OCI-LY1 (cell line): ENCODE results near the gene EPB41L1.

ENCODE experiments used
- H2AFZ ChIP-seq: fragments of 200-600 bp; sonication (generic), shearing (Covaris generic); 2 replicates; pipeline ENCODE4 v1.6.0; 2014; ENCODE audit warnings: antibody characterized with exemption, mild to moderate bottlenecking, low read length
- H3F3A ChIP-seq: fragments of 200-600 bp; sonication (generic), shearing (Covaris generic); 2 replicates; pipeline ENCODE4 v1.6.0; 2014; ENCODE audit warnings: mild to moderate bottlenecking, antibody characterized with exemption, low read length, moderate library complexity; ENCODE audit not compliant: insufficient read depth
- H3K27ac ChIP-seq: fragments of 200-600 bp; sonication (generic); 2 replicates; pipeline ENCODE4 v1.5.1; 2014; ENCODE audit warnings: low read length, mixed run types, mild to moderate bottlenecking, low read depth; ENCODE audit not compliant: poor library complexity, severe bottlenecking
- H3K27me3 ChIP-seq: fragments of 200-600 bp; sonication (generic); 2 replicates; pipeline ENCODE4 v1.6.0; 2014; ENCODE audit warnings: antibody characterized with exemption, mild to moderate bottlenecking, low read length, moderate library complexity; ENCODE audit not compliant: insufficient read depth
- H3K36me3 ChIP-seq: fragments of 200-600 bp; sonication (generic); 2 replicates; pipeline ENCODE4 v1.6.1; 2014; ENCODE audit warnings: mild to moderate bottlenecking, antibody characterized with exemption, low read length, moderate library complexity, mixed read lengths; ENCODE audit not compliant: insufficient read depth
- H3K4me1 ChIP-seq: fragments of 200-600 bp; sonication (generic); 2 replicates; pipeline ENCODE4 v1.5.1; 2014; ENCODE audit warnings: mild to moderate bottlenecking, low read length, moderate library complexity; ENCODE audit not compliant: insufficient read depth, severe bottlenecking
- H3K4me2 ChIP-seq: fragments of 200-600 bp; sonication (generic), shearing (Covaris generic); 2 replicates; pipeline ENCODE4 v1.6.1; 2014; ENCODE audit warnings: low read length
- H3K4me3 ChIP-seq: fragments of 200-600 bp; sonication (generic); 2 replicates; pipeline ENCODE4 v1.5.1; 2014; ENCODE audit warnings: low read length, low read depth, mild to moderate bottlenecking, mixed read lengths; ENCODE audit not compliant: poor library complexity, severe bottlenecking
- H3K79me2 ChIP-seq: fragments of 200-600 bp; shearing (Covaris generic); 2 replicates; pipeline ENCODE4 v1.6.1; 2016; ENCODE audit warnings: mixed run types, low read length, mixed read lengths; ENCODE audit not compliant: insufficient read depth
- H3K9ac ChIP-seq: fragments of 200-600 bp; sonication (generic), shearing (Covaris generic); 2 replicates; pipeline ENCODE4 v1.6.1; 2014; ENCODE audit warnings: mild to moderate bottlenecking, low read length, mixed read lengths
- H3K9me2 ChIP-seq: fragments of 200-600 bp; sonication (generic), shearing (Covaris generic); 2 replicates; pipeline ENCODE4 v1.6.1; 2014; ENCODE audit warnings: low read depth, mild to moderate bottlenecking, low read length, mixed read lengths
- H3K9me3 ChIP-seq: fragments of 200-600 bp; shearing (Covaris generic); 2 replicates; pipeline ENCODE4 v1.6.1; 2014; ENCODE audit warnings: low read length, mixed read lengths
- H4K20me1 ChIP-seq: fragments of 200-600 bp; sonication (generic), shearing (Covaris generic); 2 replicates; pipeline ENCODE4 v1.6.0; 2016; ENCODE audit warnings: mild to moderate bottlenecking, low read length; ENCODE audit not compliant: insufficient read depth
- CTCF ChIP-seq: fragments of 200-600 bp; sonication (generic), shearing (Covaris generic); IDR thresholded peaks from 2 replicates; pipeline ENCODE4 v1.5.1; 2017; ENCODE audit warnings: mild to moderate bottlenecking, antibody characterized with exemption, low read length, moderate library complexity, mixed read lengths
- EZH2 ChIP-seq: fragments of 200-600 bp; sonication (generic), shearing (Covaris generic); IDR thresholded peaks from 2 replicates; pipeline ENCODE4 v1.8.0; 2017; ENCODE audit warnings: borderline replicate concordance, mixed run types, mild to moderate bottlenecking, antibody characterized with exemption, low read length, moderate library complexity, mixed read lengths

The EPB41L1 gene

GRCh38 chr20:36126836-36127527, 27.6 kb upstream of the EPB41L1 start:
- no peak overlapping the region for H3K27ac ChIP-seq
- H3K36me3 ChIP-seq, result no peaks in the 10 kb centered on the region
- no peak overlapping the region for H3K9ac ChIP-seq
- H3K9me3 ChIP-seq, result no peaks in the 10 kb centered on the region
- H3K79me2 ChIP-seq, result no peaks in the 10 kb centered on the region
- H3K9me2 ChIP-seq, result no peaks in the 10 kb centered on the region
- TF ChIP-seq EZH2 (no peak), CTCF (no peak)
- H2AFZ ChIP-seq, result no peak overlapping the region
- no peak overlapping the region for H3K4me2 ChIP-seq
- no peaks in the 10 kb centered on the region for H3F3A ChIP-seq
- no peaks in the 10 kb centered on the region for H3K4me1 ChIP-seq
- H4K20me1 ChIP-seq, result no peaks in the 10 kb centered on the region
- H3K4me3 ChIP-seq, result no peak overlapping the region
- 0 out of 2 replicates have a peak, but pooled peaks cover 3% of the 10 kb centered on the region for H3K27me3 ChIP-seq

GRCh38 chr20:36128463-36129159, 25.9 kb upstream of the EPB41L1 start:
- H3K4me3 ChIP-seq, result no peak overlapping the region
- H3K4me2 ChIP-seq, result no peak overlapping the region
- no peaks in the 10 kb centered on the region for H3F3A ChIP-seq
- no peak overlapping the region for H3K9ac ChIP-seq
- no peak overlapping the region for H2AFZ ChIP-seq
- no peaks in the 10 kb centered on the region for H3K9me2 ChIP-seq
- no peaks in the 10 kb centered on the region for H3K9me3 ChIP-seq
- no peaks in the 10 kb centered on the region for H4K20me1 ChIP-seq
- TF ChIP-seq EZH2 (no peak), CTCF (no peak)
- H3K36me3 ChIP-seq, result no peaks in the 10 kb centered on the region
- peaks cover 6% of the 10 kb centered on the region for H3K4me1 ChIP-seq
- H3K27me3 ChIP-seq, result 0 out of 2 replicates have a peak, but pooled peaks cover 3% of the 10 kb centered on the region
- H3K27ac ChIP-seq, result no peak overlapping the region
- H3K79me2 ChIP-seq, result no peaks in the 10 kb centered on the region

- Histone ChIP-seq H3K4me3 (no peak overlapping the region), H3K9me2 (no peaks in the 10 kb centered on the region), H3K4me1 (peaks cover 6% of the 10 kb centered on the region), H3K36me3 (no peaks in the 10 kb centered on the region), H3K79me2 (no peaks in the 10 kb centered on the region), H3K9me3 (no peaks in the 10 kb centered on the region), H3K27ac (no peak overlapping the region), H2AFZ (no peak overlapping the region), H4K20me1 (no peaks in the 10 kb centered on the region), H3K27me3 (0 out of 2 replicates have a peak, but pooled peaks cover 3% of the 10 kb centered on the region), H3F3A (no peaks in the 10 kb centered on the region), H3K4me2 (no peak overlapping the region), H3K9ac (no peak overlapping the region)
- no peak for TF ChIP-seq EZH2
- no peak for TF ChIP-seq CTCF
Observed at GRCh38 chr20:36129160-36129543, 25.4 kb upstream of the EPB41L1 start.
